Measurements from ENCODE around the gene CD302. TPM values are rescaled to one million over a fixed set of nuclear protein-coding genes. Genes with fewer than 3 reads are reported as not detected.
"Not testable (repeated sequence)": the region's sequence is repeated elsewhere in the genome, so short reads cannot be mapped to it uniquely, and the experiment has no call there.

CD302 gene
- total RNA-seq (2014; rRNA removed; shearing (Covaris generic)): 12.6 and 16.4 TPM in 2 replicates

GRCh38 chr2:159797543-159798375 is at the start of gene CD302:
TSS of gene CD302 (minus strand) at chr2:159798208. CDS start at chr2:159798198, 10 bp downstream.
- peak; percentile 67 to 70 for DNase-seq (ENCODE audit: low read depth in 1 of 2, low spot score in 2 of 2)
- Histone ChIP-seq H3K9me3 (replicated peaks) (no peaks in the 10 kb centered on the region), H3K27me3 (replicated peaks) (no peaks in the 10 kb centered on the region), H3K27ac (0 out of 2 replicates have a peak within 1 kb of the TSS, but pooled peaks have one; percentile 10), H3K4me3 (peak within 1 kb of the TSS; percentile 67), H3K4me1 (replicated peaks) (peaks cover 23% of the 10 kb centered on the region), H3K36me3 (no peaks in the 10 kb centered on the region)

GRCh38 chr2:159846564-159846963 is 48.6 kb upstream of the CD302 start:
- Histone ChIP-seq H3K27me3 (replicated peaks) (0 out of 2 replicates have a peak, but pooled peaks cover 10% of the 10 kb centered on the region), H3K4me1 (replicated peaks) (no peaks in the 10 kb centered on the region), H3K4me3 (no peak overlapping the region), H3K9me3 (replicated peaks) (no peaks in the 10 kb centered on the region), H3K36me3 (no peaks in the 10 kb centered on the region), H3K27ac (no peak overlapping the region)
- no peak for DNase-seq (ENCODE audit: low read depth in 1 of 2, low spot score in 2 of 2)

GRCh38 chr2:159840616-159841015 is 42.6 kb upstream of the CD302 start:
- 0 out of 2 replicates have a peak, but pooled peaks cover 5% of the 10 kb centered on the region for H3K27me3 ChIP-seq (replicated peaks)
- DNase-seq (ENCODE audit: low read depth in 1 of 2, low spot score in 2 of 2): no peak
- no peaks in the 10 kb centered on the region for H3K4me1 ChIP-seq (replicated peaks)
- no peak overlapping the region for H3K4me3 ChIP-seq
- H3K9me3 ChIP-seq (replicated peaks): no peaks in the 10 kb centered on the region
- no peaks in the 10 kb centered on the region for H3K36me3 ChIP-seq
- H3K27ac ChIP-seq: no peak overlapping the region

- Histone ChIP-seq H3K4me3 (no peak overlapping the region), H3K36me3 (no peaks in the 10 kb centered on the region), H3K27me3 (replicated peaks) (0 out of 2 replicates have a peak, but pooled peaks cover 3% of the 10 kb centered on the region), H3K27ac (no peak overlapping the region), H3K4me1 (replicated peaks) (no peaks in the 10 kb centered on the region), H3K9me3 (replicated peaks) (no peaks in the 10 kb centered on the region)
- DNase-seq (ENCODE audit: low read depth in 1 of 2, low spot score in 2 of 2): no peak
These were observed 34.9 kb upstream of the CD302 start for GRCh38 chr2:159832858-159833257.

GRCh38 chr2:159832026-159832425 is 34.0 kb upstream of the CD302 start:
- no peak overlapping the region for H3K4me3 ChIP-seq
- no peaks in the 10 kb centered on the region for H3K9me3 ChIP-seq (replicated peaks)
- no peak for DNase-seq (ENCODE audit: low read depth in 1 of 2, low spot score in 2 of 2)
- H3K36me3 ChIP-seq: no peaks in the 10 kb centered on the region
- H3K4me1 ChIP-seq (replicated peaks): no peaks in the 10 kb centered on the region
- H3K27me3 ChIP-seq (replicated peaks): 0 out of 2 replicates have a peak, but pooled peaks cover 3% of the 10 kb centered on the region
- H3K27ac ChIP-seq: no peak overlapping the region

- H3K36me3 ChIP-seq: no peaks in the 10 kb centered on the region
- no peak overlapping the region for H3K4me3 ChIP-seq
- H3K27me3 ChIP-seq (replicated peaks): no peaks in the 10 kb centered on the region
- H3K27ac ChIP-seq: no peak overlapping the region
- H3K4me1 ChIP-seq (replicated peaks): no peaks in the 10 kb centered on the region
- H3K9me3 ChIP-seq (replicated peaks): no peaks in the 10 kb centered on the region
- DNase-seq (ENCODE audit: low read depth in 1 of 2, low spot score in 2 of 2): no peak
These were observed 31.4 kb upstream of the CD302 start for GRCh38 chr2:159829376-159829775.

GRCh38 chr2:159828738-159829137 is 30.7 kb upstream of the CD302 start:
- no peak overlapping the region for H3K27ac ChIP-seq
- no peaks in the 10 kb centered on the region for H3K9me3 ChIP-seq (replicated peaks)
- H3K4me3 ChIP-seq: no peak overlapping the region
- no peaks in the 10 kb centered on the region for H3K36me3 ChIP-seq
- no peak for DNase-seq (ENCODE audit: low read depth in 1 of 2, low spot score in 2 of 2)
- H3K4me1 ChIP-seq (replicated peaks): no peaks in the 10 kb centered on the region
- H3K27me3 ChIP-seq (replicated peaks): no peaks in the 10 kb centered on the region

GRCh38 chr2:159822478-159822833 is 24.4 kb upstream of the CD302 start:
- H3K36me3 ChIP-seq; H3K4me1 ChIP-seq (replicated peaks); H3K27ac ChIP-seq; H3K4me3 ChIP-seq; DNase-seq (ENCODE audit: low read depth in 1 of 2, low spot score in 2 of 2); H3K27me3 ChIP-seq (replicated peaks); H3K9me3 ChIP-seq (replicated peaks): not testable (repeated sequence)

- H3K4me1 ChIP-seq (replicated peaks); DNase-seq (ENCODE audit: low read depth in 1 of 2, low spot score in 2 of 2); H3K9me3 ChIP-seq (replicated peaks); H3K27ac ChIP-seq; H3K4me3 ChIP-seq; H3K27me3 ChIP-seq (replicated peaks); H3K36me3 ChIP-seq: not testable (repeated sequence)
These were observed 23.9 kb upstream of the CD302 start for GRCh38 chr2:159821775-159822477.

- no peak for DNase-seq (ENCODE audit: low read depth in 1 of 2, low spot score in 2 of 2)
- no peak overlapping the region for H3K4me3 ChIP-seq
- no peaks in the 10 kb centered on the region for H3K9me3 ChIP-seq (replicated peaks)
- no peaks in the 10 kb centered on the region for H3K36me3 ChIP-seq
- no peak overlapping the region for H3K27ac ChIP-seq
- peaks cover 10% of the 10 kb centered on the region; the same call in 1 of the 2 replicates for H3K27me3 ChIP-seq (replicated peaks)
- no peaks in the 10 kb centered on the region for H3K4me1 ChIP-seq (replicated peaks)
These were observed 20.9 kb upstream of the CD302 start for GRCh38 chr2:159818940-159819339.

GRCh38 chr2:159817283-159817682 is 19.3 kb upstream of the CD302 start:
- H3K4me3 ChIP-seq: no peak overlapping the region
- H3K4me1 ChIP-seq (replicated peaks): no peaks in the 10 kb centered on the region
- H3K27ac ChIP-seq: no peak overlapping the region
- no peaks in the 10 kb centered on the region for H3K36me3 ChIP-seq
- DNase-seq (ENCODE audit: low read depth in 1 of 2, low spot score in 2 of 2): no peak
- no peaks in the 10 kb centered on the region for H3K9me3 ChIP-seq (replicated peaks)
- peaks cover 10% of the 10 kb centered on the region for H3K27me3 ChIP-seq (replicated peaks)

- DNase-seq (ENCODE audit: low read depth in 1 of 2, low spot score in 2 of 2): no peak
- H3K27ac ChIP-seq: no peak overlapping the region
- peaks cover 7% of the 10 kb centered on the region for H3K27me3 ChIP-seq (replicated peaks)
- H3K4me3 ChIP-seq: no peak overlapping the region
- H3K4me1 ChIP-seq (replicated peaks): no peaks in the 10 kb centered on the region
- no peaks in the 10 kb centered on the region for H3K9me3 ChIP-seq (replicated peaks)
- H3K36me3 ChIP-seq: no peaks in the 10 kb centered on the region
These were observed 13.2 kb upstream of the CD302 start for GRCh38 chr2:159811232-159811631.

GRCh38 chr2:159808032-159808425 is 10.0 kb upstream of the CD302 start:
- H3K27me3 ChIP-seq (replicated peaks): 0 out of 2 replicates have a peak, but pooled peaks cover 5% of the 10 kb centered on the region
- no peaks in the 10 kb centered on the region for H3K9me3 ChIP-seq (replicated peaks)
- H3K4me1 ChIP-seq (replicated peaks): no peaks in the 10 kb centered on the region
- no peak for DNase-seq (ENCODE audit: low read depth in 1 of 2, low spot score in 2 of 2)
- H3K27ac ChIP-seq: no peak overlapping the region
- no peaks in the 10 kb centered on the region for H3K36me3 ChIP-seq
- H3K4me3 ChIP-seq: no peak overlapping the region

All from SJSA1 (cell line).